Activated CD4-positive, alpha-beta T cell treated with anti-CD3 and anti-CD28 coated beads, Interleukin-2, amount 10 ng/mL, durations not matched to agents 24 days and 14 days (primary cell): Measurements from ENCODE around the gene C20orf204. TPM values are rescaled to one million over a fixed set of nuclear protein-coding genes. Genes with fewer than 3 reads are reported as not detected.

Experiments used
- DNase-seq: peaks from one replicate; pipeline ENCODE4 v3.0.0; 2022
- H3K27ac Mint-ChIP-seq: one replicate; pipeline ENCODE4 v1.8.0; 2022; ENCODE audit warnings: mild to moderate bottlenecking, mixed read lengths
- H3K27me3 Mint-ChIP-seq: one replicate; pipeline ENCODE4 v1.8.0; 2022; ENCODE audit warnings: mixed read lengths
- H3K36me3 Mint-ChIP-seq: one replicate; pipeline ENCODE4 v1.8.0; 2022; ENCODE audit warnings: low read depth, mild to moderate bottlenecking, mixed read lengths
- H3K4me1 Mint-ChIP-seq: one replicate; pipeline ENCODE4 v1.8.0; 2021; ENCODE audit warnings: mixed read lengths
- H3K4me3 Mint-ChIP-seq: one replicate; pipeline ENCODE4 v1.8.0; 2022; ENCODE audit warnings: mild to moderate bottlenecking, moderate library complexity, mixed read lengths
- H3K9me3 Mint-ChIP-seq: one replicate; pipeline ENCODE4 v1.8.0; 2021; ENCODE audit warnings: mixed read lengths
- intact Hi-C: fragments of 100-400 bp; cut with micrococcal nuclease; formaldehyde crosslinking; loops from one replicate; pipeline ENCODE4 v1.15.1; 2023
- total RNA-seq: library from RNA; stranded (reverse); gene quantifications from 2 replicates; pipeline ENCODE4 v1.2.3, GENCODE V29; 2022

The C20orf204 gene
- total RNA-seq, 1 donor from 2014 or later: 6.8 TPM

DNA sequence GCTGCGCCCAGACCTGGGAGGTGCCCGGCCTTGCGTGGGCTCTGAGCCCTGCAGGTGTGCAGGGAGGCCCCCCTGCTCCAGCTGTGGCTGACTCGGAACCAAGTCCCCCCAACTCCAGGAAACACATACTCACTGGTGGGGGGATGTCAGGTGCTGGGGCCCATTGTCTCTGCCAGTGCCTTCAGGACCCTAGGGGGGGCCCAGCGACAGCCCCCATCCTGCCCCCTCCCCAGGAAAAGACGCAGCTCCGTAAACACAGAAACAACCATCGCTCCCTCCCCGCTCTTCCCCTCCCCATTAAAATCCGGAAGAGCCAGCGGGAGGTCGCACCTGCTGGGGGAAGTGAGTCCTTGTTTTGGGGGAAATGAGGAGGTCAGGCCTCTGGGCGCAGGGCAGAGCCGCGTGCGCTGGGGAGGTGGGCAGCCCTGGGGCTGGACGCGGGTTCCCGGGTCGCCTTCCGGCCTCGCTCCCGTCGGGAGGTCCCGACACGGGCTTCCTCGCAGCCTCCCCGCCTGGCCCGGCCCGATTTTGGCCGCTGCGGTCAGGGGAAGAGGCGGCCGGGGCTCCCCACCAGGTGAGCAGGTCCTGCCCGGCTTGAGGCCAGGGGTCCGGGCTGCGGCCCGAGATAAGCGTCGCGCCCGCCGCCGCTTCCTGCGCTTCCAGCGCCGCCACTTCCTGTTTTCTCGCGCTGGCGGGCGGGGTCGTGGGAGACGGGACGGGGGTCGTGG is 6.2 kb downstream of the C20orf204 start:
- intact Hi-C loops: no loop called here
- Mint-ChIP-seq H3K9me3 (no peaks in the 10 kb centered on the region), H3K27ac (peak overlapping the region; percentile 90), H3K4me1 (peaks cover 36% of the 10 kb centered on the region), H3K36me3 (no peaks in the 10 kb centered on the region), H3K27me3 (peaks cover 14% of the 10 kb centered on the region), H3K4me3 (peak overlapping the region; percentile 86)
- DNase-seq: peak; percentile 76

DNA sequence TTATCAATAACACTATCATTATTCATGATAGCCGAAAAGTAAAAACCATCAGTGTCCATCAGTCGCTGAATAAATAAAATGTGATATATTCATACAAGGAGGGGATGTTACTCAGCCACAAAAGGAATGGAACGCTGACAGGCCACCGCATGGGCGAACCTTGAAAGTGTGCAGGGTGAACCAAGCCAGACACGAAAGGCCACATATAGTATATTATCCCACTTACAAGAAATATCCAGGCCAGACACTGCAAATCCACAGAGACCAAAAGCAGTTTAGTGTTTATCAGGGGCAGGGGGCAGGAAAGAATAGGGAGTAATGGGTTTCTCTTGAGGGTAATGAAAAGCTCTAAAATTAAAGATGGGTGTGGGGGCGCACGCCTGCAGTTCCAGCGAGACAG is 7.8 kb downstream of the C20orf204 start:
- H3K9me3 Mint-ChIP-seq: no peaks in the 10 kb centered on the region
- H3K27ac Mint-ChIP-seq: peak overlapping the region; percentile 60
- H3K4me3 Mint-ChIP-seq: no peak overlapping the region
- H3K27me3 Mint-ChIP-seq: peaks cover 20% of the 10 kb centered on the region
- DNase-seq: no peak
- intact Hi-C loops: no loop called here
- peaks cover 30% of the 10 kb centered on the region for H3K4me1 Mint-ChIP-seq
- no peaks in the 10 kb centered on the region for H3K36me3 Mint-ChIP-seq

DNA sequence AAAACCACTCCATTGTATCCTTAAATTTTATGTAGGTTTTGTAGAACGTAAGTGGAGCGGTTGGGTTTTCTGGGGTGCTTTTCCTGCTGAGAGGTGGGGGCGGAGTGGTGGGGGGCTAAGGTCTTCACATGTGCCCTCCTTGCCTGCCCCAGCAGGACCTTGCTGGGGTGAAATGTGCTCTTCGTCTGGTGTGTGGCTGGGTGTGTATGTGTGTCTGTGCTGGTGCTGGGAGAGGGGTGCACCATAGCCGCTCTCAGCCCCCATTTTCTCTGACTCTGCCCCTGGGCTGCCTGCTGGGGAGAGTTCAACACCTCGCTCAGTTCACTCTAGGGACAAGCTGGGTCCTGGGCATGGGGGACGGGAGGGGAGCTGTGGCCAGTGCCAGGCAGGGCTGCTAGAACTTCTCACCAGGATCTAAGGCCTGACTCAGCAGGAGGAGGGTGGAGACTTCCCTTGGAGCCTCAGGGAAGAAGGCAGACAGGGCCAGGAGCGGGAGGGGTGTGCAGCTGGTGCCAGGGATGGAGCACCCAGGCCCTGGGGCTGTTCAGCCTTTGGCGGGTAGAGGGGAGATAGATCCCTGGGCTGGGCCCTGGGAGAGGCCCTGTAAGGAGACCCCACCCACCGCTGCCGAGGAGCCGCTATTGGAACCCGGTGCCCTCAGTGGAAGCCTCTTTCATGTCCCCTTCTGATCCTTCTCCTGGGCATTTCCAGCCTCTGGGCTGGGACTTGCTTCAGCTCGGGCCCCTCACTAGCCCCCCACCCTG is 8.7 kb downstream of the C20orf204 start:
- DNase-seq: no peak
- Mint-ChIP-seq H3K27me3 (peaks cover 22% of the 10 kb centered on the region), H3K9me3 (no peaks in the 10 kb centered on the region), H3K27ac (no peak overlapping the region), H3K4me3 (peak overlapping the region; percentile 28), H3K4me1 (peaks cover 28% of the 10 kb centered on the region), H3K36me3 (no peaks in the 10 kb centered on the region)
- intact Hi-C loops: no loop called here

DNA sequence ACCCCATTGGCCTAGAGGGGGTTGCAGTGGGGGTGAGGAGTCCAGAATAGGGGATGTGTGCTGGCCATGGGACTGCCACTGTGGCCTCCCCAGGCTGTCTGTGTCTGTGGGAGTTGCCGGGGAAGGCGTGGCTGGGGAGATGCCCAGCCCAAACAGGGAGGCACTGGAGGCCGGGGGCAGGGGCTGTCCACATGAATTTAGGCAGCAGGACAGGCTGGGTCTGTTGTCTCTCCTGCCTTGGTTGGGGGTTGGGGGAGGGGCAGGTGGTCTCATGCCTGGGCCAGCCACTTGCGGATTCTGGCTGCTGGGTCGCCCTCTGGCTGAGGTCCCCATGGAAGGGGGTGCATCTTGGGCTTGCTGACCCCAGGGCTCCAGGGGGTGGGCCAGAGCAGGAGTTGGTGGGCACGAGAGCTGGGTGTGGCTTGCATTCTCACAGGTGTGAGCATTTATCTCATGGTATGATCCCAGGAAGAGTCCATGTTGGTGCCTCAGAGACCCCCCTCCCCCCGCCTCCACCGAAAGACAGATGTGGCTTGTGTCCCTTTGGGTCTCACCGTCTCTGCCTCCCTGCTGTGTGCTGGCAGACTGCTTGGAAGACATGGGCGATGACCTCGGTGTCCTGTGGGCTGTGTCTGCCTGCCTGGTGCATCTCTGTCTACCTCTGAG is 9.5 kb downstream of the C20orf204 start:
- H3K4me3 Mint-ChIP-seq: no peak overlapping the region
- H3K27me3 Mint-ChIP-seq: peaks cover 25% of the 10 kb centered on the region
- H3K9me3 Mint-ChIP-seq: no peaks in the 10 kb centered on the region
- DNase-seq: no peak
- H3K36me3 Mint-ChIP-seq: no peaks in the 10 kb centered on the region
- H3K4me1 Mint-ChIP-seq: peaks cover 24% of the 10 kb centered on the region
- no peak overlapping the region for H3K27ac Mint-ChIP-seq
- intact Hi-C loops: no loop called here

DNA sequence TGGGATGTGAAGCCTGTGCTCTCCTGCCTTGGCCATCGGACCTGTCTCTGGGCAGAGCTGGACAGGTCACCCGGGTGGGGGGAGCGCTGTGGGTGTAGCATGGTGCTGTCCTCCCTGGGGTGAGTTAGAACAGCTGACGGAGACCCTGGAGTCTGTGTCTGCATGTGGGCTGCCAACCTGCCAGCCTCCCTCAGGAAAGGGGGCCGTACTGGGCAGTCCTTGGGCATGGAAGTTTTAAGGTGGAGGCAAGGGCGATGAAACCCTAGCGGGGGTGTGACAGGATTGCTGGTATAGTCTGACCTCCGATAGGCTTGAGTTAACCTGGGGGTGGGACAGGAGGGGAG is 11.0 kb downstream of the C20orf204 start:
- intact Hi-C loops: no loop called here
- H3K4me3 Mint-ChIP-seq: no peak overlapping the region
- H3K4me1 Mint-ChIP-seq: peaks cover 19% of the 10 kb centered on the region
- H3K27me3 Mint-ChIP-seq: peaks cover 30% of the 10 kb centered on the region
- no peaks in the 10 kb centered on the region for H3K9me3 Mint-ChIP-seq
- no peak overlapping the region for H3K27ac Mint-ChIP-seq
- H3K36me3 Mint-ChIP-seq: no peaks in the 10 kb centered on the region
- no peak for DNase-seq

DNA sequence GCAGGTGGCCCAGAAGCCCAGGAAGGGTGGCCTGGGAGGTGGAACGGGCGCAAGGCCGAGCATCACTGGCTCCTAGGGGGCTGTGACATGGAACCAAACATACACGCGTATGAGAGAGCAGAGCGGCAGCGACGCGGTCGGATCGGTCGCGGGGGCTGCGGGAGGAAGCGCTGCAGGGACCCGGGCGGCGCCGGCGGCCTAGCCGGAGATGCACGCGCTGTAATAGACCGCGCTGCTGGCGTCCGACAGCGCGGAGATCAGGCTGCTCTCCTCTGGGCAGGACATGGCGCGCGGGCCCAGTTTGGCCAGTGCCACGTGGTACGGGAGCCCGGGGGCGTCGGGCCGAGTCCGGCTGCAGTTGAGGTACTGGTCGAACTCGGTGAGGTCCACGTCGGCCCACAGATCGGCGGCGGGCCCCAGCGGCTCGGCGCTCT is 12.0 kb downstream of the C20orf204 start:
- Mint-ChIP-seq H3K27me3 (peaks cover 30% of the 10 kb centered on the region), H3K4me3 (peak overlapping the region; percentile 40), H3K4me1 (peaks cover 17% of the 10 kb centered on the region), H3K27ac (no peak overlapping the region), H3K9me3 (no peaks in the 10 kb centered on the region), H3K36me3 (no peaks in the 10 kb centered on the region)
- intact Hi-C loops: no loop called here
- DNase-seq: no peak

DNA sequence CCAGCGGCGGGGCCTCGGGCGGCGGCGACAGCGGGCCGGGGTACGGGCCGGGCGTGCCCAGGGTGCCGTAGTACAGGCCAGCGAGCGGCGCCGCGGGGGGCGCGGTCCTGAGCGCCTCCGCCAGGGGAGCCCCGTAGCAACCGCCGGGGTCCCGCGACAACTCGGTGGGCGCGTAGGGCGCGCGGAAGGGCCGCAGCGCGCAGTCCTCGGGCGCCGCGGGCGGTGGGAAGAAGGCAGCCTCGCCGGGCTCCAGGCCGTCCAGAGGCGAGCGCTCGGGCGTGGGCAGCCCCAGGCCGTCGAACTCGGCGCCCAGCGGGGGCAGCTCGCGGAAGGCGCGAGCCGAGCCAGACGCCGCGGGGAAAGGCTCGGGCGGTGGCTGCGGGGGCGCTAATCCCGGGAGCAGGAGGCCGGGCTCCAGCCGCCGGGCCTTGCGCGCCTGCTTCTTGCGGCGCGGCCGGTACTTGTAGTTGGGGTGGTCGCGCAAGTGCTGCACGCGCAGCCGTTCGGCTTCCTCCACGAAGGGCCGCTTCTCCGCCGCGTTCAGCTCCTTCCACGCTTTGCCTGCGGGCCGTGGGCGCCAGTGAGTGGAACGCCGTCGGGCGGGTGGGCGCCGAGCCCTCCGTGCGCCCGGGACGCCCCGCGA is 12.5 kb downstream of the C20orf204 start:
- Mint-ChIP-seq H3K4me1 (peaks cover 18% of the 10 kb centered on the region), H3K27me3 (peaks cover 30% of the 10 kb centered on the region), H3K9me3 (no peaks in the 10 kb centered on the region), H3K4me3 (no peak overlapping the region), H3K36me3 (no peaks in the 10 kb centered on the region), H3K27ac (no peak overlapping the region)
- intact Hi-C loops: no loop called here
- DNase-seq: peak; percentile 59

DNA sequence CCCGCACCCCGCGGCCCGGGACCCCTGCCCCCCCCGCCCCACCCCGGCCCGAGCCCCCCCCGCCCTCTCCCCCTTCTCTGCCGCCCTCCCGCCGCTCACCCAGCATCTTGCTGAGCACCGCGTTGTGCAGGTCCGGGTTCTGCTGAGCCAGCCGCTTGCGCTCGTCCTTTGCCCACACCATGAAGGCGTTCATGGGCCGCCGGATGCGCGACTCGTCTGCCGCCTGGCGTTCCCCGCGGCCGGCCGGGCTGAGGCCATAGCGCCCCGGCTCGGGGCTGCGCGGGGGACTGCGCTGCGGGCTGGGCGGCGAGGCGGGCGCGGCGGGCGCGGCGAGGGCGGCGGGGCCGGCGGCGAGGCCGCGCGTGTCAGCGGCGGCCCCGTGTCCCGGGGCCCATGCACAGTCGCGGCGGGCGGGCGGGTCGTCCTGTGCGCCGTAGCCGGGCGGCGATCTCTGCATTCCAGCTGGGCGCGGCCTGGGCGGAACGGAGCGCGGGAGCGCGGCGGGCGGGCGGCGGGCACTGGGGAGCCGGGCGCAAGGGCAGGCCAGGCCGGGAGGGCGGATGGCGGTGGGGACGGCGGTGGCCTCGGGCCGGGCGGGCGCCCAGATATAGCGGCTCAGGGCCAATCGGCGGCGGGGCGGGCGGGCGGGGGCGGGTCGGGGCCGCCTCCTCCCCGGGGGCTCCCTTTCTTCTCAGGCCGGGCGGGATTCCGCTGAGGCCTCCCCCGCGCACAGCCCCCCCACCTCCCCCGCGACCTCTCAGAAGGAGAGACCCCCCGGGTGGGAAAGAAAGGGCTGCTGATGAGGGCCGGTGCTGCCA is 13.3 kb downstream of the C20orf204 start, which contains the start of gene SOX18:
TSS of gene SOX18 (minus strand) at position 580 of the 818 bp plus-strand sequence. CDS start at position 457, 123 bp downstream.
- peaks cover 30% of the 10 kb centered on the region for H3K27me3 Mint-ChIP-seq
- H3K9me3 Mint-ChIP-seq: no peaks in the 10 kb centered on the region
- peak within 1 kb of the TSS; percentile 34 for H3K27ac Mint-ChIP-seq
- peaks cover 18% of the 10 kb centered on the region for H3K4me1 Mint-ChIP-seq
- H3K36me3 Mint-ChIP-seq: no peaks in the 10 kb centered on the region
- DNase-seq: peak; percentile 85
- intact Hi-C loops: no loop called here
- H3K4me3 Mint-ChIP-seq: peak within 1 kb of the TSS; percentile 77

DNA sequence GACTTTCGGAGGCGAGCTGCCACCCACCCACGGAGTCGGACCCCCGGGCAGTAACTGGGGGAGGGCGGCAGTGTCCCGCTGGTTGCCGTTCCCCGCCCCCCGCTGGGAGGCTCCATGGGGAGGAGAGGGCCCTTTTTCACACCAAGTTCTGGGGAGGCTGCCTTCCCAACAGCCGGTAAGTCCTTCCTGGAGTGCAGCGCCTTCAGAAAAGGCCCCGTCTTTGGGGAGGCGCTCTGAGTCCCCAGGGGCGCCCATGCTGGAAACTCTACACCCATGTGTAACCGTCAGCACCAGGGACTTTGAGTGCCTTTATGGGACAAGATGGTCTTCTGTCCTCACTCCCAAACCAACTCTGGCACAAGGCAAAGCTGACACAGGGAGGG is 13.9 kb downstream of the C20orf204 start:
- no peak overlapping the region for H3K27ac Mint-ChIP-seq
- no peaks in the 10 kb centered on the region for H3K9me3 Mint-ChIP-seq
- H3K27me3 Mint-ChIP-seq: peaks cover 30% of the 10 kb centered on the region
- no peaks in the 10 kb centered on the region for H3K36me3 Mint-ChIP-seq
- no peak for DNase-seq
- peak overlapping the region; percentile 57 for H3K4me3 Mint-ChIP-seq
- peaks cover 16% of the 10 kb centered on the region for H3K4me1 Mint-ChIP-seq
- intact Hi-C loops: no loop called here

DNA sequence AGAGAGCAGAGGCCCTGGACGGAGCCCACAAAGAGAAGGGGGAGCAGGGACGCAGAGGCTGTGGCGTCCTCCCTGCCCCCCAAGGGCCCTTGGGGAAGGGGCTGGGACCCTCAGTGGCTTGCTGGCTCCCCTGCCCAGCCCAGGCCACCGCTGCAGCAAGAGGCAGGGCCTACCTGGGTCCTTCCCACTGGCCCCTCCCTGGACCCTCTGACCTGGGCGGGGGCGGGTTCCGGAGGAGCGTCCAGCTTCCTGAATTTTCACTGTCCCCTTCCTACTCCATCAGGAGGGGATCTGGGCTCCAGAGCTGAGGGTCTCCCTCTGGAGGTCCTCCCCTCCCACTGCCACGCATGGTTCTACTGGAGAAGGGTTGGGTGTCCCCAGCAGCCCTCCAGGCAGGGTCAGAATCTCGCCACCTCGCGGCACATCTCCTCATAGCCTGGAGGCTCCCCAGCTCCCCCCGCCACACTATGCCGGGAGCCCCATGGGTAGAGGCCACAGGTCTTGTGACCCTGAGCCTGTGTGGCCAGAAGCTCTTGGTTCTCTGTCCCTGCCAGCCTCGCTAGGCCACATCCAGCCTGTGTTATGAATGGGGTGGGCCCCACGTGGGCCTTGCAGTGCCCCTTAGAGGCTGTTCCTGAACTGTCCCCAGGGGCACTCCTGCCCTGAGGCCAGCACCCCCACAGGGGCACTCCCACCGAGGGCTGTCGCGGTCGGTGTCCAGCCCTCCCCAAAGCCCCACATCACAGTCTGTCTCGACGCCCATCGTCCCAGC is 14.5 kb downstream of the C20orf204 start:
- intact Hi-C loops: no loop called here
- H3K27ac Mint-ChIP-seq: no peak overlapping the region
- H3K4me1 Mint-ChIP-seq: peaks cover 22% of the 10 kb centered on the region
- H3K27me3 Mint-ChIP-seq: peaks cover 30% of the 10 kb centered on the region
- no peaks in the 10 kb centered on the region for H3K9me3 Mint-ChIP-seq
- no peak for DNase-seq
- H3K36me3 Mint-ChIP-seq: no peaks in the 10 kb centered on the region
- peak overlapping the region; percentile 30 for H3K4me3 Mint-ChIP-seq

DNA sequence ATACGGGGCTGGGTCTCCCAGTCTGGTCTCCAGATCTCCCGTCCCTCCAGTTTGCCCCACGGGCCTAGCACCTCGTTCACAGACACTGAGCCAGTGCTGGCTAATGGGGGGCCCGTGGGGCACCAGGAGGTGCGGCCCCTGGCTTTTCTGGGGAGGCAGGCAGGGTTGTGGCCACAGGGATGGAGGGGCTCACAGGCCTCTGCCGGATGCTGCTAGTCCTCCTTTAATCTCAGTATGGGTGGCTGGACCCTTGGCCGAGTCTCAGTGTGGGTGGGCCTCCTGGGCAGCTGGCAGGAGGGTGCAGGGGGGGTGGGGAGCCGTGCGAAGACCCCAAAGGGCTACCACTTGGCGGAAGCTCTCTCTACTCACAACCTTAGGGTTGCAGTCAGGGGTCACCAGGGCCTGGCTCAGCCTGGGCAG is 15.1 kb downstream of the C20orf204 start:
- no peak overlapping the region for H3K27ac Mint-ChIP-seq
- intact Hi-C loops: no loop called here
- no peak overlapping the region for H3K4me3 Mint-ChIP-seq
- peaks cover 18% of the 10 kb centered on the region for H3K4me1 Mint-ChIP-seq
- peaks cover 27% of the 10 kb centered on the region for H3K27me3 Mint-ChIP-seq
- H3K9me3 Mint-ChIP-seq: no peaks in the 10 kb centered on the region
- DNase-seq: no peak
- no peaks in the 10 kb centered on the region for H3K36me3 Mint-ChIP-seq

DNA sequence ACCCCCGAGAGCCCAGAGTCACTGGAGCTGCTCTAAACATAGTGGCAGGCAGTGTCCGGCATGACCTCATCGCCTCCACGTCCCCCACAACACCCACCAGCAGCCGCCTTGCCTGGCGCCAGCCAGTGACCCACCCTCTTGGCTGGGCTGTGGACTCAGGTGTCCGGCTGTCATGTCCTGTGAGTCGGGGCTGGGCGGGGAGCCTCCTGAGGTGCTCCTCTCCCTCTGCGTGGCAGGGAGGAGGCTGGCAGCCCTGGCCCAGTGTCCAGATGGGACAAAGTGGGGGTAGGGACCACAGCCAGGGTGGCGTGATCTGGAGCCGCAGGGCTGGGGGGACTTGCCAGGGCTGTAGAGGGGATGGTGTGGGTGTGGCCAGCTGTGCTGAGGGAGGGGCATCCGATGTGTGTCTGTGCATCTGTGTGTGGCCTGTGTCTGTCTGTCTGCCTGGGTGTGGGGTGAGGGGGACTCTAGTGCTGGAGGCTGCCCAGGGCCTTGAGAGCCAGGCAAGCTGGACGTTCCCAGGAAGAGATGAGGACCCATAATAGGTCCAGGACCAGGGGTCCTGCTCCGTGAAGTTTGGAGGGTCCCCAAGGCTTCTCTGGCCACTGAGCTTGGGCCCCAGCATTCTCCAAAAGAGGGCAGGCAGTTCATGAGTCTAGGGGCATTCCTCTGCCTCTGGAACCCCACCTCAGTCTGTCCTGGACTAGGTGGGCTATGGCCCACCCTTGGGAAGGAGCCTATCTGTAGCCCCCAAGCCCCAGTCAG is 15.8 kb downstream of the C20orf204 start:
- Mint-ChIP-seq H3K36me3 (no peaks in the 10 kb centered on the region), H3K27ac (no peak overlapping the region), H3K4me1 (peaks cover 14% of the 10 kb centered on the region), H3K27me3 (peaks cover 21% of the 10 kb centered on the region), H3K9me3 (no peaks in the 10 kb centered on the region), H3K4me3 (no peak overlapping the region)
- DNase-seq: no peak
- intact Hi-C loops: no loop called here
